B cell (primary cell): ENCODE results near the gene MGAT5. TPM values are rescaled to one million over a fixed set of nuclear protein-coding genes. Genes with fewer than 3 reads are reported as not detected.

ENCODE experiments used
- ATAC-seq: fragments of 200-7000 bp; cut with Tn5 transposase; one replicate; pipeline ENCODE4 v1.10.0; 2021; ENCODE audit warnings: low read depth, mild to moderate bottlenecking, moderate number of reproducible peaks, moderate library complexity
- CTCF ChIA-PET: fragments of 350-600 bp; sonication (Branson Sonifier 250); formaldehyde crosslinking; loops from one replicate; lab custom pipeline; 2021; ENCODE audit warnings: antibody characterized with exemption, inconsistent platforms; lab: Charles Lee
- POLR2A ChIA-PET: fragments of 350-600 bp; sonication (Branson Sonifier 250); formaldehyde crosslinking; loops from one replicate; lab custom pipeline; 2021; ENCODE audit warnings: antibody characterized with exemption; lab: Charles Lee
- DNase-seq: peaks from one replicate; pipeline ENCODE4 v3.0.0; 2013
- H2AFZ ChIP-seq: 2 replicates; pipeline ENCODE4 v1.6.1; 2012; ENCODE audit warnings: mild to moderate bottlenecking, low read depth, low read length; ENCODE audit not compliant: insufficient read depth, poor library complexity, severe bottlenecking
- H3K27ac ChIP-seq, 2 donors: 1 replicate in 1 of 2; 2 replicates in 1 of 2; pipeline ENCODE4 v1.5.1; 2012 to 2013; ENCODE audit warnings: low read length in 2 of 2, mild to moderate bottlenecking in 2 of 2, moderate library complexity in 1 of 2
- H3K27me3 ChIP-seq, 4 experiments: fragments of 200-600 bp in 1 of 4; sonication (generic) in 1 of 4; replicated peaks in 1 of 4; 1 replicate in 2 of 4; 2 replicates in 2 of 4; pipeline versions ENCODE4 v1.6.1 to v1.7.0; 2013 to 2016; ENCODE audit warnings: low read length in 3 of 4, mild to moderate bottlenecking in 2 of 4, mixed read lengths in 1 of 4, moderate library complexity in 1 of 4; ENCODE audit not compliant: insufficient read depth in 4 of 4, control insufficient read depth in 3 of 4; ENCODE audit errors: control extremely low read depth in 1 of 4
- H3K36me3 ChIP-seq, 2 experiments: replicated peaks in 1 of 2; 1 replicate in 1 of 2; 2 replicates in 1 of 2; pipeline versions ENCODE4 v1.6.1 to v1.7.1; 2013; ENCODE audit warnings: low read length in 1 of 2; ENCODE audit not compliant: insufficient read depth in 2 of 2, control insufficient read depth in 1 of 2; ENCODE audit errors: control extremely low read depth in 1 of 2, extremely low read depth in 1 of 2
- H3K4me1 ChIP-seq, 2 donors: fragments of 200-600 bp in 1 of 2; sonication (generic) in 1 of 2; 1 replicate in 1 of 2; 2 replicates in 1 of 2; pipeline versions ENCODE4 v1.5.1 to v1.6.1; 2013 to 2017; ENCODE audit warnings: low read length in 2 of 2; ENCODE audit not compliant: control insufficient read depth in 2 of 2, insufficient read depth in 2 of 2
- H3K4me2 ChIP-seq: replicated peaks from 2 replicates; pipeline ENCODE3; 2012; ENCODE audit warnings: mild to moderate bottlenecking, low read depth, low read length; ENCODE audit not compliant: poor library complexity, severe bottlenecking
- H3K4me3 ChIP-seq, 5 experiments: fragments of 200-600 bp in 1 of 5; sonication (generic) in 1 of 5; 1 replicate in 3 of 5; 2 replicates in 2 of 5; pipeline versions ENCODE4 v1.5.1 to v1.7.0; 2011 to 2016; ENCODE audit warnings: low read length in 4 of 5, mild to moderate bottlenecking in 4 of 5, low read depth in 2 of 5, control low read depth in 1 of 5, moderate library complexity in 1 of 5; ENCODE audit not compliant: insufficient read depth in 1 of 5; ENCODE audit errors: control extremely low read depth in 1 of 5, extremely low read depth in 1 of 5
- H3K79me2 ChIP-seq: fragments of 200-600 bp; sonication (generic); one replicate; pipeline ENCODE4 v1.6.0; 2016; ENCODE audit warnings: low read length; ENCODE audit not compliant: control insufficient read depth, insufficient read depth
- H3K9ac ChIP-seq: fragments of 200-600 bp; sonication (generic); 2 replicates; pipeline ENCODE4 v1.6.1; 2017; ENCODE audit warnings: mild to moderate bottlenecking, low read length, moderate library complexity
- H3K9me3 ChIP-seq, 3 donors: one replicate each; pipeline versions ENCODE4 v1.6.1 to v1.7.1; 2013; ENCODE audit warnings: low read length in 2 of 3; ENCODE audit not compliant: control insufficient read depth in 2 of 3, insufficient read depth in 1 of 3; ENCODE audit errors: control extremely low read depth in 1 of 3
- H4K20me1 ChIP-seq: 2 replicates; pipeline ENCODE4 v1.6.0; 2012; ENCODE audit warnings: mild to moderate bottlenecking, low read length; ENCODE audit not compliant: insufficient read depth, control insufficient read depth, poor library complexity, severe bottlenecking
- H3K27ac Mint-ChIP-seq: one replicate; pipeline ENCODE4 v1.8.0; 2021; ENCODE audit warnings: mixed read lengths
- H3K27me3 Mint-ChIP-seq: one replicate; pipeline ENCODE4 v1.8.0; 2021; ENCODE audit warnings: mixed read lengths
- H3K4me1 Mint-ChIP-seq: one replicate; pipeline ENCODE4 v1.8.0; 2021; ENCODE audit warnings: mixed read lengths
- H3K4me3 Mint-ChIP-seq: one replicate; pipeline ENCODE4 v1.8.0; 2021; ENCODE audit warnings: mixed read lengths
- H3K9me3 Mint-ChIP-seq: one replicate; pipeline ENCODE4 v1.8.0; 2022; ENCODE audit warnings: mixed read lengths; ENCODE audit not compliant: insufficient read depth
- CTCF ChIP-seq: fragments of 200-600 bp; IDR thresholded peaks from one replicate; pipeline ENCODE4 v1.8.0; 2022; ENCODE audit warnings: antibody characterized with exemption, mild to moderate bottlenecking
- EZH2 ChIP-seq: IDR thresholded peaks from 2 replicates; pipeline ENCODE4 v1.6.1; 2012; ENCODE audit warnings: borderline replicate concordance, low read depth, mild to moderate bottlenecking, moderate library complexity, low read length; ENCODE audit not compliant: insufficient read depth, poor library complexity, severe bottlenecking
- WGBS: methylation state at CpG from one replicate; pipeline ENCODE4 v1.1.5; 2013; ENCODE audit warnings: missing lambda C conversion rate; ENCODE audit not compliant: insufficient coverage; 5-methylcytosine and 5-hydroxymethylcytosine counted together
- intact Hi-C: fragments of 100-400 bp; cut with micrococcal nuclease; formaldehyde crosslinking; loops from one replicate; pipeline ENCODE4 v1.10.0; 2022
- polyA plus RNA-seq: library from polyadenylated mRNA; depleted of rRNA; stranded (reverse); fragments of >200 nt; gene quantifications from 2 replicates; pipeline ENCODE4 v1.2.3, GENCODE V29; 2012
- total RNA-seq, 2 donors: library from RNA; stranded (reverse); fragments of 120-200 nt in 1 of 2; gene quantifications; 1 replicate in 1 of 2; 2 replicates in 1 of 2; pipeline versions ENCODE4 v1.2.3 to v1.2.4, GENCODE V29; 2013 to 2022

The MGAT5 gene
- total and polyA plus RNA-seq, 2 donors (not counting 1 experiment from before 2014, with no cell fraction given) = 27.2 to 184 TPM

GRCh38 chr2:134416637-134417036 is 162.8 kb downstream of the MGAT5 start:
- H3K36me3 ChIP-seq = peaks cover 0 to 55% of the 10 kb centered on the region in 2 experiments
- POLR2A ChIA-PET = interaction anchor here (0.7 kb wide), 1 partner anchor 922 kb away, joined by 3 read pairs; no protein-coding TSS in a partner anchor
- peaks cover 9% of the 10 kb centered on the region for H3K4me1 Mint-ChIP-seq
- no peak overlapping the region for H3K27ac ChIP-seq
- H3K79me2 ChIP-seq = peaks cover 68% of the 10 kb centered on the region
- intact Hi-C loops = no loop called here
- peaks cover 47% of the 10 kb centered on the region for H4K20me1 ChIP-seq
- CTCF ChIA-PET = interaction anchor here (0.8 to 9.7 kb wide), 3 partner anchors 174 to 530 kb away, joined by 3 to 398 read pairs (median 3); no protein-coding TSS in a partner anchor
- no peak overlapping the region for H3K4me3 Mint-ChIP-seq
- DNase-seq = no peak
- H3K9me3 Mint-ChIP-seq = no peaks in the 10 kb centered on the region
- no peaks in the 10 kb centered on the region for H3K9me3 ChIP-seq
- WGBS = no CpG with 5 or more reads among the region's 1 CpG
- no peak for ATAC-seq
- H3K27ac Mint-ChIP-seq = no peak overlapping the region
- H3K27me3 Mint-ChIP-seq = no peaks in the 10 kb centered on the region
- no peaks in the 10 kb centered on the region for H3K27me3 ChIP-seq
- H3K4me2 ChIP-seq = no peak overlapping the region
- H3K9ac ChIP-seq = no peak overlapping the region
- H3K4me3 ChIP-seq = no peak overlapping the region
- TF ChIP-seq CTCF (no peak), EZH2 (no peak)
- H2AFZ ChIP-seq = no peak overlapping the region
- peaks cover 7 to 10% of the 10 kb centered on the region in 2 donors for H3K4me1 ChIP-seq

GRCh38 chr2:134417968-134418582 is 164.2 kb downstream of the MGAT5 start:
- Histone ChIP-seq H3K9ac (no peak overlapping the region), H3K27me3 (no peaks in the 10 kb centered on the region), H3K4me1 (no peaks in the 10 kb centered on the region), H3K4me2 (no peak overlapping the region), H3K27ac (no peak overlapping the region), H2AFZ (no peak overlapping the region), H3K4me3 (no peak overlapping the region), H3K9me3 (no peaks in the 10 kb centered on the region), H3K79me2 (peaks cover 65% of the 10 kb centered on the region), H4K20me1 (peaks cover 43% of the 10 kb centered on the region), H3K36me3 (peaks cover 0 to 58% of the 10 kb centered on the region in 2 experiments)
- ChIA-PET CTCF (interaction anchor here (0.6 to 3.3 kb wide), 7 partner anchors 12 to 302 kb away, joined by 3 to 13 read pairs (median 3); no protein-coding TSS in a partner anchor), POLR2A (no interaction called here)
- Mint-ChIP-seq H3K9me3 (no peaks in the 10 kb centered on the region), H3K27ac (peak overlapping the region; percentile 23), H3K27me3 (no peaks in the 10 kb centered on the region), H3K4me1 (no peaks in the 10 kb centered on the region), H3K4me3 (no peak overlapping the region)
- ATAC-seq (no peak), DNase-seq (no peak)
- TF ChIP-seq CTCF (no peak), EZH2 (no peak)
- WGBS = 100% methylated on average over 1 of the region's 5 CpGs
- intact Hi-C loops = no loop called here
